GM19438 (cell line): ENCODE results near the gene XAGE1B.
"Not testable (repeated sequence)": the region's sequence is repeated elsewhere in the genome, so short reads cannot be mapped to it uniquely, and the experiment has no call there.

Experiments
- ATAC-seq: cut with Tn5 transposase; IDR thresholded peaks from one replicate; pipeline ENCODE4 v1.9.1; 2021; ENCODE audit warnings: low read depth; ENCODE audit not compliant: unreplicated experiment

Gene XAGE1B

GRCh38 chrX:52516987-52517325 is at the start of gene XAGE1B:
Gene XAGE1B, minus strand, starts transcription at chrX:52517063. Its CDS starts 1,536 bp downstream, at chrX:52515527.
- ATAC-seq: not testable (repeated sequence)

- ATAC-seq: no peak
Measured at GRCh38 chrX:52563105-52563504, 46.2 kb upstream of the XAGE1B start.

- no peak for ATAC-seq
Measured at GRCh38 chrX:52558140-52558539, 41.3 kb upstream of the XAGE1B start.

- ATAC-seq: no peak
Measured at GRCh38 chrX:52556741-52557140, 39.9 kb upstream of the XAGE1B start.

- ATAC-seq: no peak
Measured at GRCh38 chrX:52553995-52554642, 37.3 kb upstream of the XAGE1B start.

GRCh38 chrX:52548769-52549168 is 31.9 kb upstream of the XAGE1B start:
- ATAC-seq: not testable (repeated sequence)

GRCh38 chrX:52544147-52544840 is 27.4 kb upstream of the XAGE1B start:
- no peak for ATAC-seq

- no peak for ATAC-seq
Measured at GRCh38 chrX:52542311-52542710, 25.4 kb upstream of the XAGE1B start.

GRCh38 chrX:52541051-52541450 is 24.2 kb upstream of the XAGE1B start:
- ATAC-seq: not testable (repeated sequence)

- not testable (repeated sequence) for ATAC-seq
Measured at GRCh38 chrX:52516110-52516986, 515 bp downstream of the XAGE1B start.

GRCh38 chrX:52511126-52511525 is 5.7 kb downstream of the XAGE1B start:
- ATAC-seq: not testable (repeated sequence)

GRCh38 chrX:52509916-52510315 is 6.9 kb downstream of the XAGE1B start:
- ATAC-seq: no peak

GRCh38 chrX:52507331-52507730 is 9.5 kb downstream of the XAGE1B start:
- ATAC-seq: no peak

GRCh38 chrX:52504551-52504950 is 12.3 kb downstream of the XAGE1B start:
- no peak for ATAC-seq

- not testable (repeated sequence) for ATAC-seq
Measured at GRCh38 chrX:52501362-52501761, 15.5 kb downstream of the XAGE1B start.

GRCh38 chrX:52496419-52496772 is 20.5 kb downstream of the XAGE1B start:
- ATAC-seq: not testable (repeated sequence)

- ATAC-seq: not testable (repeated sequence)
Measured at GRCh38 chrX:52495545-52496418, 21.1 kb downstream of the XAGE1B start, which contains the start of gene XAGE1A. Gene XAGE1A, plus strand, starts transcription at chrX:52495808. Its CDS starts 1,554 bp downstream, at chrX:52497362.

- ATAC-seq: not testable (repeated sequence)
Measured at GRCh38 chrX:52471301-52471700, 45.6 kb downstream of the XAGE1B start.
